GM12878 (cell line): ENCODE results near the gene RAB30. TPM values are rescaled to one million over a fixed set of nuclear protein-coding genes. Genes with fewer than 3 reads are reported as not detected.
A peak's percentile ranks its signal among the peaks of the same experiment; 100 is the strongest.

ENCODE experiments used
- ATAC-seq: fragments of 200-7000 bp; cut with Tn5 transposase; 3 replicates; pipeline ENCODE4 v1.9.1; 2020; ENCODE audit warnings: mild to moderate bottlenecking, moderate library complexity
- BruUV-seq: library from RNA; stranded (reverse); fragments of 400-500 nt; replicated peaks from 2 replicates; lab custom pipeline; 2021; lab: Mats Ljungman, UMichigan
- CTCF ChIA-PET: fragments of 300-600 bp; sonication (Branson Sonifier 250); formaldehyde crosslinking; extraction: SDS; loops from one replicate; lab custom pipeline; 2021; ENCODE audit warnings: inconsistent platforms; lab: Yijun Ruan, JAX
- POLR2A ChIA-PET: fragments of 350-600 bp; formaldehyde crosslinking; extraction: SDS; loops from one replicate; lab custom pipeline; 2021; ENCODE audit warnings: inconsistent platforms; lab: Charles Lee
- RAD21 ChIA-PET: fragments of 300-600 bp; sonication (Branson Sonifier 250); formaldehyde crosslinking; loops from one replicate; lab custom pipeline; 2023; ENCODE audit warnings: antibody characterized with exemption; ENCODE audit not compliant: unreplicated experiment; lab: Charles Lee
- SMC1A ChIA-PET: fragments of 300-600 bp; sonication (Branson Sonifier 250); formaldehyde crosslinking; loops from one replicate; lab custom pipeline; 2023; ENCODE audit not compliant: unreplicated experiment, uncharacterized antibody; lab: Charles Lee
- DNase-seq: peaks from one replicate; pipeline ENCODE4 v3.0.0-alpha.2; 2011; ENCODE audit warnings: low read depth, low spot score
- FAIRE-seq: peaks from 3 replicates; lab custom pipeline; 2011; peaks lifted over from hg19 to GRCh38; lab: Jason Lieb, UNC
- H2AFZ ChIP-seq: 2 replicates; pipeline ENCODE4 v1.6.0; 2011; ENCODE audit warnings: low read depth, low read length, control low read depth; ENCODE audit not compliant: control insufficient read depth
- H3K27ac ChIP-seq: 2 replicates; pipeline ENCODE4 v1.5.1; 2011; ENCODE audit warnings: control low read depth; ENCODE audit not compliant: control insufficient read depth, insufficient read depth
- H3K27me3 ChIP-seq, 2 experiments: replicated peaks in 1 of 2; 2 replicates each; pipeline versions ENCODE4 v1.6.0 to v1.6.1; 2011; ENCODE audit warnings: low read length in 1 of 2; ENCODE audit not compliant: control insufficient read depth in 2 of 2, insufficient read depth in 2 of 2
- H3K36me3 ChIP-seq, 2 experiments: 2 replicates each; pipeline ENCODE4 v1.5.1; 2011; ENCODE audit warnings: low read length in 1 of 2; ENCODE audit not compliant: control insufficient read depth in 2 of 2, insufficient read depth in 2 of 2
- H3K4me1 ChIP-seq: 2 replicates; pipeline ENCODE4 v1.6.1; 2011; ENCODE audit warnings: mild to moderate bottlenecking, low read length, moderate library complexity, mixed read lengths; ENCODE audit not compliant: control insufficient read depth, insufficient read depth
- H3K4me2 ChIP-seq: 2 replicates; pipeline ENCODE4 v1.6.0; 2011; ENCODE audit warnings: control low read depth; ENCODE audit not compliant: control insufficient read depth, insufficient read depth
- H3K4me3 ChIP-seq: fragments of 200-600 bp; sonication (generic); 2 replicates; pipeline ENCODE4 v1.5.1; 2016
- H3K79me2 ChIP-seq: 2 replicates; pipeline ENCODE4 v1.6.0; 2011; ENCODE audit warnings: low read length; ENCODE audit not compliant: control insufficient read depth, insufficient read depth
- H3K9ac ChIP-seq: 2 replicates; pipeline ENCODE4 v1.8.0; 2011; ENCODE audit warnings: low read length, control low read depth, mixed read lengths; ENCODE audit not compliant: control insufficient read depth, insufficient read depth
- H3K9me3 ChIP-seq: replicated peaks from 3 replicates; pipeline ENCODE4 v1.5.1; 2011; ENCODE audit warnings: mild to moderate bottlenecking, low read length; ENCODE audit not compliant: control insufficient read depth, insufficient read depth
- H4K20me1 ChIP-seq: 2 replicates; pipeline ENCODE4 v1.6.0; 2011; ENCODE audit not compliant: control insufficient read depth, insufficient read depth
- FOS ChIP-seq: IDR thresholded peaks from 3 replicates; pipeline ENCODE4 v1.6.1; 2011; ENCODE audit warnings: borderline replicate concordance; ENCODE audit not compliant: insufficient read length; ENCODE audit errors: extremely low read depth
- LARP7 ChIP-seq: fragments of 450-650 bp; IDR thresholded peaks from 2 replicates; pipeline ENCODE4 v1.6.1; 2017; ENCODE audit warnings: mild to moderate bottlenecking
- SREBF1 ChIP-seq: IDR thresholded peaks from 2 replicates; pipeline ENCODE4 v1.6.1; 2012; ENCODE audit warnings: mild to moderate bottlenecking, low read length
- STAT1 ChIP-seq: fragments of 450-650 bp; conservative IDR thresholded peaks from 2 replicates; pipeline ENCODE4 v1.6.1; 2014; ENCODE audit warnings: antibody characterized with exemption, mild to moderate bottlenecking
- ZNF24 ChIP-seq: fragments of 450-650 bp; IDR thresholded peaks from 2 replicates; pipeline ENCODE4 v1.6.1; 2017; ENCODE audit warnings: antibody characterized with exemption, mild to moderate bottlenecking
- in situ Hi-C: fragments of 300-500 bp; cut with MboI; formaldehyde crosslinking; loops from 9 replicates; pipeline ENCODE4 v1.14.3; 2018; ENCODE audit warnings: mixed read lengths
- intact Hi-C: fragments of 100-400 bp; cut with micrococcal nuclease; formaldehyde crosslinking; loops from one replicate; pipeline ENCODE4 v1.14.2; 2022; ENCODE audit not compliant: unreplicated experiment
- polyA plus RNA-seq, 11 experiments: library from polyadenylated mRNA; depleted of rRNA in 4 of 11; unstranded in 6 of 11; stranded (reverse) in 5 of 11; fragments of >200 nt; fragmentation: Nextera tagmentation in 4 of 11; fragmentation: Illumina TruSeq in 1 of 11; extraction: Ambion mirVana in 4 of 11; extraction: Trizol in 1 of 11; gene quantifications; 1 replicate in 1 of 11; 2 replicates in 10 of 11; pipeline versions ENCODE4 v1.2.1 to v1.2.3, GENCODE V29; 2011 to 2016; ENCODE audit warnings: inconsistent platforms in 2 of 11, missing spikeins in 2 of 11, low read depth in 1 of 11
- total RNA-seq, 4 experiments: library from RNA; depleted of rRNA in 3 of 4; stranded (reverse); fragments of >200 nt in 3 of 4; fragmentation: Illumina TruSeq in 1 of 4; extraction: Trizol in 1 of 4; gene quantifications; 2 replicates each; pipeline versions ENCODE4 v1.2.1 to v1.2.3, GENCODE V29; 2013 to 2021
- TF ChIP-seq, protein P1 (sequence below): IDR thresholded peaks from 2 replicates; pipeline ENCODE4 v1.6.1; 2012; ENCODE audit warnings: low read depth, low read length, improper control_type of control experiment

RAB30 gene
- total and polyA plus RNA-seq, 10 of the 15 experiments (the other 5 are each of a cell fraction or from before 2014, with no cell fraction given): 9.8 to 26.7 (median 19.2) TPM

DNA sequence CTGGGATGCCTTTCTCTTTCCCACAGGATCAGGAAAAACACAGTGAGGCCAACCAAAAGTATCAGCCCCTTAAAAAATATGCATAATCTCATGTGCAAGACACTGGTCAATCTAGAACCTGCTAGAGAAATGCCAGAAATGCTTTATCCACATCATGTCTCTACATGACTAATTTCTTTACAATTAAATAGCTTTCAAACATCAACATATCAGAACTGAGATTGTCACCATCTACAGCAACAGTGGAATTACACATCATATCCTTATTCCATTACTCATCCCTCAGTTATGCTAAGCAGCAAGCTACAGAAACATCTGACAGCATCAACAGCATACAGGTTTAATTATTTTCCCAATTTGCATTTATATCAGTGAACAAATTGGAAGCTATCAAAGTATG, 91.4 kb downstream of the RAB30 start:
- no peak overlapping the region for H3K9ac ChIP-seq
- BruUV-seq: no TSS peak
- H4K20me1 ChIP-seq: no peaks in the 10 kb centered on the region
- no peak overlapping the region for H3K4me2 ChIP-seq
- ChIA-PET POLR2A (no interaction called here), SMC1A (interaction anchor here (0.8 to 2.7 kb wide), 8 partner anchors 9 to 82 kb away, joined by 3 to 14 read pairs (median 4); no protein-coding TSS in a partner anchor), CTCF (interaction anchor here (0.9 to 1.3 kb wide), 2 partner anchors 12 to 69 kb away, joined by 3 read pairs; no protein-coding TSS in a partner anchor), RAD21 (interaction anchor here (1.2 kb wide), 1 partner anchor 11 kb away, joined by 3 read pairs; no protein-coding TSS in a partner anchor)
- in situ Hi-C loops: no loop called here
- no peaks in the 10 kb centered on the region for H3K9me3 ChIP-seq
- no peak for FAIRE-seq
- no peak overlapping the region for H3K4me3 ChIP-seq
- peaks cover 2 to 7% of the 10 kb centered on the region in 2 experiments; a peak in 2 of 4 replicates for H3K36me3 ChIP-seq
- DNase-seq: no peak
- no peaks in the 10 kb centered on the region for H3K79me2 ChIP-seq
- peak; percentile 26 for ATAC-seq
- H3K27ac ChIP-seq: no peak overlapping the region
- H3K4me1 ChIP-seq: peaks cover 15% of the 10 kb centered on the region
- intact Hi-C loops: no loop called here
- TF ChIP-seq, protein P1, sequence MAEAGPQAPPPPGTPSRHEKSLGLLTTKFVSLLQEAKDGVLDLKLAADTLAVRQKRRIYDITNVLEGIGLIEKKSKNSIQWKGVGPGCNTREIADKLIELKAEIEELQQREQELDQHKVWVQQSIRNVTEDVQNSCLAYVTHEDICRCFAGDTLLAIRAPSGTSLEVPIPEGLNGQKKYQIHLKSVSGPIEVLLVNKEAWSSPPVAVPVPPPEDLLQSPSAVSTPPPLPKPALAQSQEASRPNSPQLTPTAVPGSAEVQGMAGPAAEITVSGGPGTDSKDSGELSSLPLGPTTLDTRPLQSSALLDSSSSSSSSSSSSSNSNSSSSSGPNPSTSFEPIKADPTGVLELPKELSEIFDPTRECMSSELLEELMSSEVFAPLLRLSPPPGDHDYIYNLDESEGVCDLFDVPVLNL: no peak
- no peak overlapping the region for H2AFZ ChIP-seq
- H3K27me3 ChIP-seq: no peaks in the 10 kb centered on the region

DNA sequence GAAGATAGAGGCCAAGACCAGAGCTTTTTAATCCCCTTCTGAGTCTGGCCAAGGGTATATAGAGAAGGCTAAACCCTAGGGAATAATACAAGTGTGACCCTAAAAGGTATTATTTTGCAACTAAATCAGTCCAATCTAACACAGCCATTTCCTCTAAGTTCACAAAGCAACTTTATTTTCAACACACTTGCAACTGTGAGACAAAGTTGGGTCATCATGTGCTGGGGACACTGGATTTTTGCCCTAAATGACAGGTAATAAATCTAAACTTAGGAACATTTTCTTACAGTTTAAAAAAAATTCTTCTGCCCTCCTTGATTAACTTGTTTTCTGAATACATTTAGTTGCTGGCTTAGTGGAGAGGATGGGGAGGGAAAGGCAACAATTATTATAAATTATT, 91.9 kb downstream of the RAB30 start:
- H3K4me3 ChIP-seq: no peak overlapping the region
- ChIA-PET CTCF (no interaction called here), POLR2A (interaction anchor here (0.6 kb wide), 1 partner anchor 69 kb away, joined by 4 read pairs; no protein-coding TSS in a partner anchor), RAD21 (interaction anchor here (1.2 kb wide), 1 partner anchor 12 kb away, joined by 3 read pairs; no protein-coding TSS in a partner anchor), SMC1A (interaction anchor here (0.7 to 2.7 kb wide), 7 partner anchors 9 to 83 kb away, joined by 3 to 14 read pairs (median 5); no protein-coding TSS in a partner anchor)
- DNase-seq: no peak
- no TSS peak for BruUV-seq
- H3K9me3 ChIP-seq: no peaks in the 10 kb centered on the region
- peaks cover 2 to 7% of the 10 kb centered on the region in 2 experiments; a peak in 2 of 4 replicates for H3K36me3 ChIP-seq
- in situ Hi-C loops (no loop called here), intact Hi-C loops (no loop called here)
- peaks cover 15% of the 10 kb centered on the region for H3K4me1 ChIP-seq
- H3K9ac ChIP-seq: no peak overlapping the region
- FAIRE-seq: no peak
- no peak for ATAC-seq
- no peaks in the 10 kb centered on the region for H3K27me3 ChIP-seq
- H3K27ac ChIP-seq: no peak overlapping the region
- no peak overlapping the region for H2AFZ ChIP-seq
- H4K20me1 ChIP-seq: no peaks in the 10 kb centered on the region
- no peak for TF ChIP-seq STAT1
- no peak for TF ChIP-seq FOS
- TF ChIP-seq LARP7: no peak
- TF ChIP-seq SREBF1: no peak
- TF ChIP-seq ZNF24: no peak
- H3K79me2 ChIP-seq: no peaks in the 10 kb centered on the region
- no peak overlapping the region for H3K4me2 ChIP-seq
